Body of pancreas (tissue), 4 donors: Measurements from ENCODE around the gene TMEM178B.

Experiments used
- CTCF ChIP-seq, 7 experiments: fragments of 450-650 bp in 4 of 7; fragments of 200-600 bp in 3 of 7; sonication (generic) in 3 of 7; IDR thresholded peaks; one replicate each; pipeline ENCODE4 v1.5.1; 2016 to 2019; ENCODE audit warnings: antibody characterized with exemption in 7 of 7
- POLR2A ChIP-seq, 3 donors: fragments of 450-650 bp; IDR thresholded peaks; one replicate each; pipeline ENCODE4 v1.6.1; 2016; ENCODE audit warnings: antibody characterized with exemption in 3 of 3, mild to moderate bottlenecking in 2 of 3

GRCh38 chr7:141242568-141242967 lies 168.7 kb downstream of the TMEM178B start:
- TF ChIP-seq CTCF (IDR thresholded peaks at IDR 0.05) (no peak), POLR2A (IDR thresholded peaks at IDR 0.05) (no peak)
